Tibial nerve (tissue), 4 donors: ENCODE measurements around the gene HDHD3.

Source experiments
- EP300 ChIP-seq, 2 donors: sonication (generic); formaldehyde crosslinking; IDR thresholded peaks; one replicate each; pipeline ENCODE4 v1.6.1; 2017; ENCODE audit warnings: antibody characterized with exemption in 2 of 2, mild to moderate bottlenecking in 1 of 2
- POLR2A ChIP-seq, 2 donors: fragments of 450-650 bp; IDR thresholded peaks; one replicate each; pipeline ENCODE4 v1.6.1; 2017; ENCODE audit warnings: antibody characterized with exemption in 2 of 2, mild to moderate bottlenecking in 2 of 2, moderate library complexity in 2 of 2
- TF ChIP-seq, protein P1 (sequence below), 5 experiments: fragments of 200-600 bp in 3 of 5; fragments of 450-650 bp in 2 of 5; sonication (generic) in 3 of 5; IDR thresholded peaks; one replicate each; pipeline ENCODE4 v1.5.1; 2016 to 2019; ENCODE audit warnings: antibody characterized with exemption in 5 of 5, mild to moderate bottlenecking in 3 of 5, moderate library complexity in 2 of 5

DNA sequence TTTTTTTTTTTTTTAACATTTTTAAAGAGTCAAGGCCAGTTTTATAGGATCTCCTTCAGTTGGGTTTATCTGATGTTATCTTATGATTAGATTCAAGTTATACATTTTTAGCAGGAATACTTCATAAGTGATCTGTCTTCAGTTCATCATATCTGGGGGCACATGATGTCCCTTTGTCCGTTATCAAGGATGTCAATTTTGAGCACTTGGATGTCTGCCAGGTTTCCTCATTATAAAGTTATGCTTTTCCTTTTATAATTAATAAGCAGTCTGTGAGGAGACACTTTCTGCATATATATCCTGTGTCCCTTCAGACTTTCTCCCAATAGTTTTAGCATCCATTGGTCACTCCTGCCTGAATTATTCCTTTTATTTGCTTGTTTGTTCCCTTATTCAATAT, 11.8 kb downstream of the HDHD3 start:
- TF ChIP-seq POLR2A (IDR thresholded peaks at IDR 0.05), result no peak
- no peak for TF ChIP-seq EP300 (IDR thresholded peaks at IDR 0.05)
- TF ChIP-seq, protein P1, sequence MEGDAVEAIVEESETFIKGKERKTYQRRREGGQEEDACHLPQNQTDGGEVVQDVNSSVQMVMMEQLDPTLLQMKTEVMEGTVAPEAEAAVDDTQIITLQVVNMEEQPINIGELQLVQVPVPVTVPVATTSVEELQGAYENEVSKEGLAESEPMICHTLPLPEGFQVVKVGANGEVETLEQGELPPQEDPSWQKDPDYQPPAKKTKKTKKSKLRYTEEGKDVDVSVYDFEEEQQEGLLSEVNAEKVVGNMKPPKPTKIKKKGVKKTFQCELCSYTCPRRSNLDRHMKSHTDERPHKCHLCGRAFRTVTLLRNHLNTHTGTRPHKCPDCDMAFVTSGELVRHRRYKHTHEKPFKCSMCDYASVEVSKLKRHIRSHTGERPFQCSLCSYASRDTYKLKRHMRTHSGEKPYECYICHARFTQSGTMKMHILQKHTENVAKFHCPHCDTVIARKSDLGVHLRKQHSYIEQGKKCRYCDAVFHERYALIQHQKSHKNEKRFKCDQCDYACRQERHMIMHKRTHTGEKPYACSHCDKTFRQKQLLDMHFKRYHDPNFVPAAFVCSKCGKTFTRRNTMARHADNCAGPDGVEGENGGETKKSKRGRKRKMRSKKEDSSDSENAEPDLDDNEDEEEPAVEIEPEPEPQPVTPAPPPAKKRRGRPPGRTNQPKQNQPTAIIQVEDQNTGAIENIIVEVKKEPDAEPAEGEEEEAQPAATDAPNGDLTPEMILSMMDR (IDR thresholded peaks at IDR 0.05), result no peak
